ENCODE measurements around the gene TMPRSS5. TPM values are rescaled to one million over a fixed set of nuclear protein-coding genes. Genes with fewer than 3 reads are reported as not detected.

TMPRSS5 gene
- total RNA-seq, 4 donors from 2014 or later = 0.29 to 2.1 (median 1.9) TPM; not detected in 1

DNA sequence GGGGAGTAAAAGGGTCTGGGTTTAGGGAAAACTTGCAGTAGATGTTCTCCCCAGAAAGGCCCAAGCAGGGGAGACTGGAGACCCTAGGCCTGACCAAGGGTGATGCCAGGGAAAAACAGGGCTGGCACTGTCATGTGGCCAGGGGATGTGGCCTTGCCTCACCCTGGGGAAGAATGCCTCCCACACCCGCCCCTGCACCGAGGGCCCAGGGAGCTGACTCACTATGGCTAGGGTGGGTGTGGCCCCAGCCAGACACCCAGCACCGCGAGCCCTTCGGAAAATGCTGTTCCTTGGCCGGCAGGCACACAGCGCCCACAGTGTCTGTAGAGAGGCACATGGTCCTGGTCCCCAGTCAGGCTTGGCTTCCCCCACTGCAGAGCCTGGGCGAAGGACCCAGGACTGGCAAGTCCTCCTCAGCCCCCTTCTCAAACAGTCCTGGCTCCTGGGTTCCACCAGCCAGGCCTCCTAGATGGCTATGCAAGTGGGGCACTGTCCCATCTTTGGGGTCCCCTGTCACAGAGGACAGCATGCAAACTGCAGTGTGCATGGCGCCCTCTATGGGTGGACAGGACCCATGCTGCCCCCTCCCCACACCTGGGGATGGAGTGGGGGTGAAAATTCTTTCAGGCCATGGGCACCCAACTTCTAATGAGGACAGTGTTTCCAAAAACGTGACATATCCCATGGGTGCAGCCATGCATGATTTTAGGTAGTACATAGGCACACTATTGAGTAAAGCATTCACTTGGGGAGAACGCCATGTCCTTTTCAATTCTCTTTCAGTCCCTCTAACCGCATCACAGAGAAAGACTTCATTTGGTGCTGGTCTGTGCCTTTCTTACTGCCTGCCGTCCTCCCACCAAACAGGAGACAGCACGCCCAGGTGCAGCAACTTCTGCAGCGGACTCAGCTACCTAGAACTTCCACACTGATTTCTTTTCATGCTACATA lies 15.2 kb downstream of the TMPRSS5 start:
- Histone ChIP-seq H3K9me3 (no peaks in the 10 kb centered on the region), H3K27me3 (no peaks in the 10 kb centered on the region), H3K4me1 (no peaks in the 10 kb centered on the region), H3K36me3 (no peaks in the 10 kb centered on the region), H3K27ac (no peak overlapping the region), H3K4me3 (no peak overlapping the region)
- no peak for DNase-seq
- intact Hi-C loops (cut with DNase I; ENCODE audit: low total_unique reads) = no loop called here
- no peak for TF ChIP-seq POLR2A (IDR thresholded peaks at IDR 0.05)
- TF ChIP-seq, protein P1, sequence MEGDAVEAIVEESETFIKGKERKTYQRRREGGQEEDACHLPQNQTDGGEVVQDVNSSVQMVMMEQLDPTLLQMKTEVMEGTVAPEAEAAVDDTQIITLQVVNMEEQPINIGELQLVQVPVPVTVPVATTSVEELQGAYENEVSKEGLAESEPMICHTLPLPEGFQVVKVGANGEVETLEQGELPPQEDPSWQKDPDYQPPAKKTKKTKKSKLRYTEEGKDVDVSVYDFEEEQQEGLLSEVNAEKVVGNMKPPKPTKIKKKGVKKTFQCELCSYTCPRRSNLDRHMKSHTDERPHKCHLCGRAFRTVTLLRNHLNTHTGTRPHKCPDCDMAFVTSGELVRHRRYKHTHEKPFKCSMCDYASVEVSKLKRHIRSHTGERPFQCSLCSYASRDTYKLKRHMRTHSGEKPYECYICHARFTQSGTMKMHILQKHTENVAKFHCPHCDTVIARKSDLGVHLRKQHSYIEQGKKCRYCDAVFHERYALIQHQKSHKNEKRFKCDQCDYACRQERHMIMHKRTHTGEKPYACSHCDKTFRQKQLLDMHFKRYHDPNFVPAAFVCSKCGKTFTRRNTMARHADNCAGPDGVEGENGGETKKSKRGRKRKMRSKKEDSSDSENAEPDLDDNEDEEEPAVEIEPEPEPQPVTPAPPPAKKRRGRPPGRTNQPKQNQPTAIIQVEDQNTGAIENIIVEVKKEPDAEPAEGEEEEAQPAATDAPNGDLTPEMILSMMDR (IDR thresholded peaks at IDR 0.05) = no peak

DNA sequence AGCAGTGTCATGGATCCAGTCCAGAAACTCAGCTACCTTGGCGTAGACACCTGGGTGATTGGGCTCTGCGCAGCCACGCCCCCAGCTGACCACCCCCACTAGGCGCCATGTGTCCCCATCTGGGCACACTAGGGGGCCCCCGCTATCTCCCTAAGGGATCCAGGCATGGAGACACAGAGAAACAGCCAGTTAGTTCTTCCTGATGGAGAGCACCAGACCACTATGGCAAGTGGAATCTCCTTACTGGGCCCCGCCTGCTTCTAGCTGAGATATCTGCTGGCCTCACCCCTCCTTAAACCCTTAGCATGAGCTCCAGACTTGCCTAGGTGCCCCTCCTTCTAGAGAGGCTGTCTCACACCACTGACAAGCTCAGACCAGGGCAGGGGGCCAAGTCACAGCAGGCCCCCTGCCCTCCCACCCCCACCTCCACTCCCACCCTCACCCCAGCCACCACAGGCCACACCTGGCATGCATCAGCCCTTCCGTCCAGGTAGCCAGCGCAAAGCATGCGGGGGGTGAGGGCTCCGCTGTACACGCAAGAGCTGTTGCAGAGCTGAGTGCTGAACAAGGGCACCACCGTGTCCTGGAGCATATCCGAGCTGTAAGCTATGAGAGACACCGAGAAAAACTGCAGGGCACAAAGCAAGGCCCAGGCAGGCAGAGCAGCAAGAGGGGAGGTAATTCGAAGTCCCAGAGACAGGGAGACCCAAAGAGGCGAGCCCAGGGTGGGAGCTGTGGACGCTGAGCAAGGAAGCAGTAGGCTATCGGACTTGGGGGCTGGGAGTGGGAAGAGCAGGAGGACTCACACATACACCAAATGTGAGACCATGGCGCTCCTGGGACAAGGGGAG lies 16.1 kb downstream of the TMPRSS5 start:
- intact Hi-C loops (cut with DNase I; ENCODE audit: low total_unique reads) = no loop called here

DNA sequence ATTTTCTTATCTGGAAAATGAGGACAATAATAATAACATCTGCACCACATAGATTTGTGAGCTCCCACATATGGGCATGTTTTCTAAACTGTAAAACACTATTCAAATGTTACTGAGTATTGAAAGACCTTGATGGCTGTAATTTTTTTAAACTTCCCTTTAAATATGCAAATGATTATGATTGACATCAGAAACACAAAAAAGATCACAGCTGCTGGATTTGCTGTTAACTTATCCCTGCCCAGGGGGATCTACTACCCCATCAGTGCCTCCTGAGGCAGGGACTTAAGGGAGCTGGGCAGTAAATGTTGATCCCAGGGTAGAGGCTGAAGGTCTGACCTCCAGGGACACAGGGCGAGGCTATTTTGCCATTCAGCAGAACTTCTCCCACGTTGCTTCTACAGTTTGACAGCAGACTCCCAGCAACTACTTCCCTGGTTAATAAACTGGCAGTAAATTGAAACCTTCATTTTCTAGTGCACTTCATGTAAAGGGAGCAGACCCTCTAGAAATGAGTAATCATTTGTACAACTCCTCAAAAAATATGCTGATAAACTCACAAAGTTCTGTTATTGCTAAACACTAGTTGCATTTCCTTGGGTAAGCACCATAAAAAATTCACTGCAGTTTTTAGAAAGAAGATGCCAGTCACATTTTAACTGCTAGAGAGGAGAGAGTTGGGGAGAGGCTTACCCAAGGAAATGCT lies 20.3 kb downstream of the TMPRSS5 start:
- Histone ChIP-seq H3K27me3 (no peaks in the 10 kb centered on the region), H3K36me3 (no peaks in the 10 kb centered on the region), H3K4me3 (no peak overlapping the region), H3K9me3 (no peaks in the 10 kb centered on the region), H3K4me1 (no peaks in the 10 kb centered on the region), H3K27ac (no peak overlapping the region)
- no peak for DNase-seq
- TF ChIP-seq POLR2A (IDR thresholded peaks at IDR 0.05) = no peak
- TF ChIP-seq, protein P1 (IDR thresholded peaks at IDR 0.05) = no peak
- intact Hi-C loops (cut with DNase I; ENCODE audit: low total_unique reads) = no loop called here

More for the DNA sequence above, 16.1 kb downstream of the TMPRSS5 start:
- TF ChIP-seq, protein P1 (IDR thresholded peaks at IDR 0.05) = no peak
- TF ChIP-seq POLR2A (IDR thresholded peaks at IDR 0.05) = no peak
- no peaks in the 10 kb centered on the region for H3K27me3 ChIP-seq
- H3K4me3 ChIP-seq = no peak overlapping the region
- no peak for DNase-seq
- H3K36me3 ChIP-seq = no peaks in the 10 kb centered on the region
- H3K4me1 ChIP-seq = no peaks in the 10 kb centered on the region
- no peaks in the 10 kb centered on the region for H3K9me3 ChIP-seq
- H3K27ac ChIP-seq = no peak overlapping the region

DNA sequence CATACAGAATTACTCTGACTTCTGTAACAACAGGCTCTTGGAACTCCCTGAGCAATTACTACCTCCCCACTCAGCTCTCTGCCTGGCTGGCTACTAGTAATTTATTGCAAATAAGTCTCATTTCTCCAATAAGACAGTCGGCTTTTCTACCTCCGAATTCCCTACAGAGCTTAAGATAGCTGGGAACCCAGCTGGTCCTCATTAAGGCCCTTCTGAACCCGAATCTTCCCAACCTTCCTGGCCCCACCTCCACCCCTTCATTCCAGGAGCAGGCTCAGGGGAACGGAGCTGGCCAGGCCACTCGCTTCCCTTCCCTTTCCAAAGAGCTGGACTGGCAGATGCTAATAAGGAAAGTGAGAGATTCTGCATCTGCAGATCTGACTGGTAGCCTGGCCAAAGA lies 21.6 kb downstream of the TMPRSS5 start:
- Histone ChIP-seq H3K4me3 (no peak overlapping the region), H3K9me3 (no peaks in the 10 kb centered on the region), H3K27me3 (no peaks in the 10 kb centered on the region), H3K27ac (no peak overlapping the region), H3K36me3 (no peaks in the 10 kb centered on the region), H3K4me1 (no peaks in the 10 kb centered on the region)
- intact Hi-C loops (cut with DNase I; ENCODE audit: low total_unique reads) = no loop called here
- TF ChIP-seq POLR2A (IDR thresholded peaks at IDR 0.05) = no peak
- TF ChIP-seq, protein P1 (IDR thresholded peaks at IDR 0.05) = no peak
- no peak for DNase-seq
